ENCODE results near the gene FAM149A. TPM values are rescaled to one million over a fixed set of nuclear protein-coding genes. Genes with fewer than 3 reads are reported as not detected.
A peak's percentile ranks its signal among the peaks of the same experiment; 100 is the strongest.

FAM149A gene
- total RNA-seq, 1 experiment from 2014 or later = 1.9 TPM

DNA sequence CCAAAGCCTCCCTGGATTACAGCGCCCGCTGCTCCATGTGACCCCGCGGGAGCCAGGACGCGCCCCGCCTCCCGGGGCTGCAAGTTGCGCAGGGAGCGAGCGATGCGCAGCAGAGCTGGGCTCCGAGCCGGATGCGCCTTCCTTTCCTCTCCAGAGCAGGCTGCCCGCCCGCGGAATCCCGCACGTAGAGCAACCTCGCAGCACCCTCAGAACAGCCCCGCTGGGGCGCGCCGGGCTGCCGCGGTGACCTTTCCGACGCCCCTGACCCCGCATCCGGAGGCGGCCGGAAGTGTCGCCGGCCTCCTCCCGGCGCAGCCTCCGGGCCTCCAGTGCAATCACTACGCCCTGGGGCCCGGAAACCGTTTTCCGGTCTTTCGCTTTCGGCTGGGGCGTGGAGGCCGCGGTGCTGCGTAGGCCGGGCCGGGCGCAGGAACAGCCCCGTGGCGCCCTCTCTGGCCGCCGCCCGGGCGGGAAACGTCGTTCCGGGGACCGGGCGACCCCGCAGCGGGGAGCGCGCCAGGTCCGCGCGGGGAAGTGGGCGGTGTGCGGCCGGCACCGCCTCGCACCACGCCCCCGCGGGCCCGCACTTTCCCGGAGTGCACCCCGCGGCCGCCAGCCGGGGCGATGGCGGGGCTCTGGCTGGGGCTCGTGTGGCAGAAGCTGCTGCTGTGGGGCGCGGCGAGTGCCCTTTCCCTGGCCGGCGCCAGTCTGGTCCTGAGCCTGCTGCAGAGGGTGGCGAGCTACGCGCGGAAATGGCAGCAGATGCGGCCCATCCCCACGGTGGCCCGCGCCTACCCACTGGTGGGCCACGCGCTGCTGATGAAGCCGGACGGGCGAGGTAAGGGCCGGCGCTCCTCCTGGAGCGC lies 86.9 kb downstream of the FAM149A start, which contains the start of gene CYP4V2:
Gene CYP4V2 (plus strand): TSS at position 368 of the 866 bp plus-strand sequence. CDS start 257 bp downstream, at position 625.
- H3K4me1 ChIP-seq (ENCODE audit: low read length) = peaks cover 28% of the 10 kb centered on the region
- no peaks in the 10 kb centered on the region for H3K9me2 ChIP-seq (replicated peaks; ENCODE audit: insufficient read depth, low read length)
- H2AFZ ChIP-seq (ENCODE audit: low read length) = no peak within 1 kb of the TSS
- H4K20me1 ChIP-seq (ENCODE audit: insufficient read depth, low read depth, low read length) = no peaks in the 10 kb centered on the region
- peak within 1 kb of the TSS; percentile 87 for H3K4me2 ChIP-seq (ENCODE audit: low read depth, low read length, poor library complexity, severe bottlenecking)
- H3K27ac ChIP-seq (ENCODE audit: low read length) = peak within 1 kb of the TSS; percentile 88
- peak; percentile 91 for DNase-seq
- no peaks in the 10 kb centered on the region for H3K9me3 ChIP-seq (ENCODE audit: low read length)
- H3K79me2 ChIP-seq (ENCODE audit: low read length) = peaks cover 41% of the 10 kb centered on the region
- peak within 1 kb of the TSS; percentile 95 for H3K9ac ChIP-seq (ENCODE audit: low read length)
- H3K36me3 ChIP-seq (ENCODE audit: insufficient read depth, low read length) = 0 out of 2 replicates have a peak, but pooled peaks cover 4% of the 10 kb centered on the region
- H3K27me3 ChIP-seq (ENCODE audit: low read length) = no peaks in the 10 kb centered on the region
- peak within 1 kb of the TSS; percentile 84 for H3K4me3 ChIP-seq (ENCODE audit: low read length)

GRCh38 chr4:186192066-186192612 lies 87.6 kb downstream of the FAM149A start:
- H3K27me3 ChIP-seq (ENCODE audit: low read length) = no peaks in the 10 kb centered on the region
- no peaks in the 10 kb centered on the region for H3K9me3 ChIP-seq (ENCODE audit: low read length)
- H3K27ac ChIP-seq (ENCODE audit: low read length) = peak overlapping the region; percentile 88
- peaks cover 41% of the 10 kb centered on the region for H3K79me2 ChIP-seq (ENCODE audit: low read length)
- H3K4me2 ChIP-seq (ENCODE audit: low read depth, low read length, poor library complexity, severe bottlenecking) = peak overlapping the region; percentile 87
- H2AFZ ChIP-seq (ENCODE audit: low read length) = no peak overlapping the region
- H3K36me3 ChIP-seq (ENCODE audit: insufficient read depth, low read length) = peaks cover 6% of the 10 kb centered on the region; the same call in 1 of the 2 replicates
- DNase-seq = peak; percentile 59
- peak overlapping the region; percentile 84 for H3K4me3 ChIP-seq (ENCODE audit: low read length)
- H3K4me1 ChIP-seq (ENCODE audit: low read length) = peaks cover 28% of the 10 kb centered on the region
- no peaks in the 10 kb centered on the region for H4K20me1 ChIP-seq (ENCODE audit: insufficient read depth, low read depth, low read length)
- no peaks in the 10 kb centered on the region for H3K9me2 ChIP-seq (replicated peaks; ENCODE audit: insufficient read depth, low read length)
- H3K9ac ChIP-seq (ENCODE audit: low read length) = peak overlapping the region; percentile 95

GRCh38 chr4:186193851-186194250 lies 89.3 kb downstream of the FAM149A start:
- Histone ChIP-seq H3K36me3 (ENCODE audit: insufficient read depth, low read length) (peaks cover 9% of the 10 kb centered on the region; the same call in 1 of the 2 replicates), H3K4me2 (ENCODE audit: low read depth, low read length, poor library complexity, severe bottlenecking) (peak overlapping the region; percentile 87)

GRCh38 chr4:186196063-186196462 lies 91.6 kb downstream of the FAM149A start:
- no peaks in the 10 kb centered on the region for H3K9me2 ChIP-seq (replicated peaks; ENCODE audit: insufficient read depth, low read length)
- no peak for DNase-seq
- H4K20me1 ChIP-seq (ENCODE audit: insufficient read depth, low read depth, low read length) = no peaks in the 10 kb centered on the region
- peaks cover 9% of the 10 kb centered on the region; the same call in 1 of the 2 replicates for H3K36me3 ChIP-seq (ENCODE audit: insufficient read depth, low read length)
- no peak overlapping the region for H3K4me2 ChIP-seq (ENCODE audit: low read depth, low read length, poor library complexity, severe bottlenecking)
- no peak overlapping the region for H2AFZ ChIP-seq (ENCODE audit: low read length)
- no peak overlapping the region for H3K4me3 ChIP-seq (ENCODE audit: low read length)
- H3K27ac ChIP-seq (ENCODE audit: low read length) = no peak overlapping the region
- no peak overlapping the region for H3K9ac ChIP-seq (ENCODE audit: low read length)
- peaks cover 25% of the 10 kb centered on the region for H3K4me1 ChIP-seq (ENCODE audit: low read length)
- peaks cover 38% of the 10 kb centered on the region for H3K79me2 ChIP-seq (ENCODE audit: low read length)
- no peaks in the 10 kb centered on the region for H3K27me3 ChIP-seq (ENCODE audit: low read length)
- H3K9me3 ChIP-seq (ENCODE audit: low read length) = no peaks in the 10 kb centered on the region

More at GRCh38 chr4:186193851-186194250, 89.3 kb downstream of the FAM149A start:
- no peaks in the 10 kb centered on the region for H4K20me1 ChIP-seq (ENCODE audit: insufficient read depth, low read depth, low read length)
- no peak overlapping the region for H3K4me3 ChIP-seq (ENCODE audit: low read length)
- H3K9me3 ChIP-seq (ENCODE audit: low read length) = no peaks in the 10 kb centered on the region
- no peaks in the 10 kb centered on the region for H3K27me3 ChIP-seq (ENCODE audit: low read length)
- no peak overlapping the region for H3K9ac ChIP-seq (ENCODE audit: low read length)
- no peaks in the 10 kb centered on the region for H3K9me2 ChIP-seq (replicated peaks; ENCODE audit: insufficient read depth, low read length)
- peak overlapping the region; percentile 88 for H3K27ac ChIP-seq (ENCODE audit: low read length)
- peaks cover 41% of the 10 kb centered on the region for H3K79me2 ChIP-seq (ENCODE audit: low read length)
- H3K4me1 ChIP-seq (ENCODE audit: low read length) = peaks cover 28% of the 10 kb centered on the region
- no peak for DNase-seq
- H2AFZ ChIP-seq (ENCODE audit: low read length) = no peak overlapping the region

DNA sequence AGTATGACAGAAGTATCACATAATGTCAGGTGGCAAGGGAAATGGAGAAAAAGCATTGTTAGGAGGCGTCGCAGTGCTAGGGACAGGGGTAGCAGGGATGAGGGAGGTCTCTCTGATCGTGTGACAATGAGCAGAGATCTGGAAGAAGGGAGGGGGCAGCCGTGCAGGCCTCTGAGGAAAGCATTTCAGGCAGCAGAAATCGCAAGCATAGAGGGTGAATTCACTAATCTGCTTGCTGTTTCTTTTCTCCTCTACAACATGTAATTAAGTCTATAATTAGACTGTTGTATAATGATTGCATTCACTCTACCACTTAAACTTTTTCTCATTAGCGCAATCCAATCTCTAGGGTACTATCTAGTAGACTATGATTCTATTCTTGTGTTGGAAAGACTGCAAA lies 96.0 kb downstream of the FAM149A start:
- no peak overlapping the region for H3K4me3 ChIP-seq (ENCODE audit: low read length)
- no peak overlapping the region for H3K4me2 ChIP-seq (ENCODE audit: low read depth, low read length, poor library complexity, severe bottlenecking)
- H3K27ac ChIP-seq (ENCODE audit: low read length) = 0 out of 2 replicates have a peak overlapping the region, but pooled peaks have one; percentile 82
- H3K36me3 ChIP-seq (ENCODE audit: insufficient read depth, low read length) = peaks cover 9% of the 10 kb centered on the region; the same call in 1 of the 2 replicates
- H3K79me2 ChIP-seq (ENCODE audit: low read length) = peaks cover 10% of the 10 kb centered on the region; the same call in 1 of the 2 replicates
- H3K4me1 ChIP-seq (ENCODE audit: low read length) = peaks cover 42% of the 10 kb centered on the region
- no peaks in the 10 kb centered on the region for H3K9me2 ChIP-seq (replicated peaks; ENCODE audit: insufficient read depth, low read length)
- no peaks in the 10 kb centered on the region for H3K27me3 ChIP-seq (ENCODE audit: low read length)
- no peak overlapping the region for H3K9ac ChIP-seq (ENCODE audit: low read length)
- H3K9me3 ChIP-seq (ENCODE audit: low read length) = no peaks in the 10 kb centered on the region
- no peak for DNase-seq
- no peak overlapping the region for H2AFZ ChIP-seq (ENCODE audit: low read length)
- H4K20me1 ChIP-seq (ENCODE audit: insufficient read depth, low read depth, low read length) = no peaks in the 10 kb centered on the region

- no peaks in the 10 kb centered on the region for H3K27me3 ChIP-seq (ENCODE audit: low read length)
- H3K79me2 ChIP-seq (ENCODE audit: low read length) = peaks cover 6% of the 10 kb centered on the region; the same call in 1 of the 2 replicates
- H3K9me2 ChIP-seq (replicated peaks; ENCODE audit: insufficient read depth, low read length) = no peaks in the 10 kb centered on the region
- no peak overlapping the region for H2AFZ ChIP-seq (ENCODE audit: low read length)
- peak overlapping the region; percentile 82 for H3K27ac ChIP-seq (ENCODE audit: low read length)
- DNase-seq = no peak
- no peak overlapping the region for H3K4me3 ChIP-seq (ENCODE audit: low read length)
- H3K9ac ChIP-seq (ENCODE audit: low read length) = no peak overlapping the region
- peaks cover 42% of the 10 kb centered on the region for H3K4me1 ChIP-seq (ENCODE audit: low read length)
- no peaks in the 10 kb centered on the region for H4K20me1 ChIP-seq (ENCODE audit: insufficient read depth, low read depth, low read length)
- peaks cover 9% of the 10 kb centered on the region for H3K36me3 ChIP-seq (ENCODE audit: insufficient read depth, low read length)
- H3K9me3 ChIP-seq (ENCODE audit: low read length) = no peaks in the 10 kb centered on the region
- no peak overlapping the region for H3K4me2 ChIP-seq (ENCODE audit: low read depth, low read length, poor library complexity, severe bottlenecking)
Observed at GRCh38 chr4:186201010-186201409, 96.5 kb downstream of the FAM149A start.

DNA sequence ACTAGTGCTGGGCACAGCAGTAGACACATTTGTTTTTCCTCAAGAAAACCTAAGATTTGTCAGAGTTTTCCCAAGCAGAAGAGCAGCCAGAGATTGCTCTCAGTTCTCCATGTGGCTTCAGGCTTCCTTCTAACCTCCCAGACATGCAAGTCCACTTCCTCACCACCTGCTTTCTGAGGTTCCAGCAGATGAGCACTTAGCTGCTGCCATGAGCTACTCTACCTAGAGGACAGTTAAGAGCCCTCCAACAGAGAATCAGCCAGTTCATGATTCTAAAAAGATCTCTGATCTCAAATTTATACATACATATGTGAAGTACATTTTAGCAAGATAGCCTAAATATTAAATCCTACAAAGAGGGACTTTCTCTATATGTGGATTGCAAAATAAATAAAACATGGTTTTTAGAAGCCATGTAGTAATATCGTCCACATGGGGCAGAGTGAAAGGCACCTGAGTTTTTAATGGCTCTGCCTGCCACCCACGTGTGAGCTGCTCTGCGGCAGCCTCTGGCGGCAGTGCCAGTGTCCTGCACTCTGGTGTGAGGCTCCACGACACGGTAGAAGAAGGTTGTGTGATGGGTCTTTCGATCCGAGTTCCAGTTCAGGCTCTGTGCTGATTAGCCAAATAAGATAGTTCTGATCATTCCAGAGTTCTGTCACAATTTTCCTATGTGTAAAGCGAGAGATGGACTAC lies 97.2 kb downstream of the FAM149A start:
- Histone ChIP-seq H3K9ac (ENCODE audit: low read length) (peak overlapping the region; percentile 37; the same call in 1 of the 2 replicates), H3K4me3 (ENCODE audit: low read length) (no peak overlapping the region), H3K4me1 (ENCODE audit: low read length) (peaks cover 42% of the 10 kb centered on the region), H3K4me2 (ENCODE audit: low read depth, low read length, poor library complexity, severe bottlenecking) (peak overlapping the region; percentile 4), H4K20me1 (ENCODE audit: insufficient read depth, low read depth, low read length) (no peaks in the 10 kb centered on the region), H3K79me2 (ENCODE audit: low read length) (0 out of 2 replicates have a peak, but pooled peaks cover 4% of the 10 kb centered on the region), H3K9me3 (ENCODE audit: low read length) (no peaks in the 10 kb centered on the region), H3K27me3 (ENCODE audit: low read length) (no peaks in the 10 kb centered on the region), H3K27ac (ENCODE audit: low read length) (peak overlapping the region; percentile 82), H2AFZ (ENCODE audit: low read length) (no peak overlapping the region), H3K9me2 (replicated peaks; ENCODE audit: insufficient read depth, low read length) (no peaks in the 10 kb centered on the region), H3K36me3 (ENCODE audit: insufficient read depth, low read length) (peaks cover 9% of the 10 kb centered on the region)
- DNase-seq = peak; percentile 86
